ENCODE data around the gene GNAT2.

DNA sequence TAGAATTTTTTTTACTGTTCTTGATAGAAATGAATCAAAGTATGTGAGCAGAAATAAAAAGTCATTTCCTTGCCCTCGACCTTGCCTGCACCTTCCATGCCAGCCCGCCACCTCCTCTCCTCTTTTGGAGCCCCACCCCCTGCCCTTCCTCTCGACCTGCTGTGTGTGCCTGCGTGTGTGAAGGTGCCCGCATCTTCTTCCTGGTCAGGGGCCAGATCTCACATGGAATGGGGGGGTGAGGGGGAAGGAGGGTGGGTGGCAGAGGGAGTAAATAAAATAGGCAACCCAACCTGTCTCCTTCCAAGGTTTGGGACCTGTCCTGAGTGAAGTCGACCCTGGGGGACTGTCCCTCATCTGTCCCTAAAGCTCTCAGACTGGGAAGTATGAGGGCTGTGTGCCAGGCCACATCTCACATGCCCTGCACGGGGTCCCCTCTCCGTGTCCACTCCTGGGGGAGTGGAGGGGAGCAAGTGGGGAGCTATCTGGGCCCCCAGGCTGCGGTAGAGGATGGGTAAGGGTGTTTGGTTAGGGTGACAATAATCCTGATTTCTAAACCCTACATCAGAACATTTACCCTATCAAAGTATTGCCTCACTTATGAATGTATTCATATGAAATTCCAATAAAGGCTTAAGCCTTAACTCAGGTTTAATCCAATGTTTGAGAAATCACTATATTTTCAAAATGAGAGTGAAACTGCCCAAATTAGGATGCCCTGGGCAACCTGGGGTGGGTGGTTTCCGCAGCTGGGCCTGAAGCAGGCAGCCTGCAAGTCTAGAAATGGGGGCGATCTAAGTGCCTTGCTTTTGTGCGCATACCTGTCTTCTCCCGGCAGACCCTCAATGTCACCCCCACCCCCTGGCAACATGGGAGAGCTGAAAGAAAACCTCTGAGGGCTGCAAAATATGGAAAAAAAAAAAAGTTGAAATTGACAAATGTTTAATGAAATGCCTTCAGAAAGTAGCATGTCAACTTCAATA is 15.6 kb upstream of the GNAT2 start:
- TF ChIP-seq, protein P1, sequence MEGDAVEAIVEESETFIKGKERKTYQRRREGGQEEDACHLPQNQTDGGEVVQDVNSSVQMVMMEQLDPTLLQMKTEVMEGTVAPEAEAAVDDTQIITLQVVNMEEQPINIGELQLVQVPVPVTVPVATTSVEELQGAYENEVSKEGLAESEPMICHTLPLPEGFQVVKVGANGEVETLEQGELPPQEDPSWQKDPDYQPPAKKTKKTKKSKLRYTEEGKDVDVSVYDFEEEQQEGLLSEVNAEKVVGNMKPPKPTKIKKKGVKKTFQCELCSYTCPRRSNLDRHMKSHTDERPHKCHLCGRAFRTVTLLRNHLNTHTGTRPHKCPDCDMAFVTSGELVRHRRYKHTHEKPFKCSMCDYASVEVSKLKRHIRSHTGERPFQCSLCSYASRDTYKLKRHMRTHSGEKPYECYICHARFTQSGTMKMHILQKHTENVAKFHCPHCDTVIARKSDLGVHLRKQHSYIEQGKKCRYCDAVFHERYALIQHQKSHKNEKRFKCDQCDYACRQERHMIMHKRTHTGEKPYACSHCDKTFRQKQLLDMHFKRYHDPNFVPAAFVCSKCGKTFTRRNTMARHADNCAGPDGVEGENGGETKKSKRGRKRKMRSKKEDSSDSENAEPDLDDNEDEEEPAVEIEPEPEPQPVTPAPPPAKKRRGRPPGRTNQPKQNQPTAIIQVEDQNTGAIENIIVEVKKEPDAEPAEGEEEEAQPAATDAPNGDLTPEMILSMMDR (IDR thresholded peaks at IDR 0.05; ENCODE audit: low read depth, low read length), result no peak
- TF ChIP-seq EZH2phosphoT487 (IDR thresholded peaks at IDR 0.05; ENCODE audit: low read depth), result no peak

All from OCI-LY3 (cell line).